ENCODE measurements around the gene S1PR3. TPM values are rescaled to one million over a fixed set of nuclear protein-coding genes. Genes with fewer than 3 reads are reported as not detected.

Gene S1PR3
- total RNA-seq, 1 donor from 2014 or later: not detected

DNA sequence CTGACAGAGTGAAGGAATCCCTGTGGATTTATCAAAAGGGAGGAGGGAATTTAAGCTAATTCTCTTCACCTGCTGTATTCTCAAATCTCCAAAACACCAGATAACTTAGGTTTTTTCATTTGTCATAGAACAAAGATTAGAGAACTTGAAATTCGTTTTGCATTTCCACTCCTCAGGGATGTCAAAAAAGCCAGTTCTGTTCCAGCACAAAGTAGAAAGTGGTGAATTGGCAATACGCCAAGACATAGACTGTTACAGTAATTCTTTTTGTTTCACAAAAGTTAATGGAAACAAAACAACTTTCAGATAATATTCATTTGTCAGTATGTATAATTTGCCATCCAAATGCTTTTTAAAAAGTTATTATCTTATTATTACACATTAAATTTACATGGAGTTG, 15.0 kb downstream of the S1PR3 start:
- DNase-seq: no peak
- Mint-ChIP-seq H3K36me3 (ENCODE audit: low read depth) (no peaks in the 10 kb centered on the region), H3K9me3 (no peaks in the 10 kb centered on the region), H3K27me3 (peaks cover 18% of the 10 kb centered on the region), H3K4me3 (no peak overlapping the region), H3K27ac (no peak overlapping the region), H3K4me1 (no peaks in the 10 kb centered on the region)
- intact Hi-C loops (cut with micrococcal nuclease): no loop called here
- ChIA-PET CTCF (no interaction called here), POLR2A (no interaction called here)
- TF ChIP-seq, protein P1, sequence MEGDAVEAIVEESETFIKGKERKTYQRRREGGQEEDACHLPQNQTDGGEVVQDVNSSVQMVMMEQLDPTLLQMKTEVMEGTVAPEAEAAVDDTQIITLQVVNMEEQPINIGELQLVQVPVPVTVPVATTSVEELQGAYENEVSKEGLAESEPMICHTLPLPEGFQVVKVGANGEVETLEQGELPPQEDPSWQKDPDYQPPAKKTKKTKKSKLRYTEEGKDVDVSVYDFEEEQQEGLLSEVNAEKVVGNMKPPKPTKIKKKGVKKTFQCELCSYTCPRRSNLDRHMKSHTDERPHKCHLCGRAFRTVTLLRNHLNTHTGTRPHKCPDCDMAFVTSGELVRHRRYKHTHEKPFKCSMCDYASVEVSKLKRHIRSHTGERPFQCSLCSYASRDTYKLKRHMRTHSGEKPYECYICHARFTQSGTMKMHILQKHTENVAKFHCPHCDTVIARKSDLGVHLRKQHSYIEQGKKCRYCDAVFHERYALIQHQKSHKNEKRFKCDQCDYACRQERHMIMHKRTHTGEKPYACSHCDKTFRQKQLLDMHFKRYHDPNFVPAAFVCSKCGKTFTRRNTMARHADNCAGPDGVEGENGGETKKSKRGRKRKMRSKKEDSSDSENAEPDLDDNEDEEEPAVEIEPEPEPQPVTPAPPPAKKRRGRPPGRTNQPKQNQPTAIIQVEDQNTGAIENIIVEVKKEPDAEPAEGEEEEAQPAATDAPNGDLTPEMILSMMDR (IDR thresholded peaks at IDR 0.05): no peak
- ATAC-seq (ENCODE audit: low read depth): no peak

DNA sequence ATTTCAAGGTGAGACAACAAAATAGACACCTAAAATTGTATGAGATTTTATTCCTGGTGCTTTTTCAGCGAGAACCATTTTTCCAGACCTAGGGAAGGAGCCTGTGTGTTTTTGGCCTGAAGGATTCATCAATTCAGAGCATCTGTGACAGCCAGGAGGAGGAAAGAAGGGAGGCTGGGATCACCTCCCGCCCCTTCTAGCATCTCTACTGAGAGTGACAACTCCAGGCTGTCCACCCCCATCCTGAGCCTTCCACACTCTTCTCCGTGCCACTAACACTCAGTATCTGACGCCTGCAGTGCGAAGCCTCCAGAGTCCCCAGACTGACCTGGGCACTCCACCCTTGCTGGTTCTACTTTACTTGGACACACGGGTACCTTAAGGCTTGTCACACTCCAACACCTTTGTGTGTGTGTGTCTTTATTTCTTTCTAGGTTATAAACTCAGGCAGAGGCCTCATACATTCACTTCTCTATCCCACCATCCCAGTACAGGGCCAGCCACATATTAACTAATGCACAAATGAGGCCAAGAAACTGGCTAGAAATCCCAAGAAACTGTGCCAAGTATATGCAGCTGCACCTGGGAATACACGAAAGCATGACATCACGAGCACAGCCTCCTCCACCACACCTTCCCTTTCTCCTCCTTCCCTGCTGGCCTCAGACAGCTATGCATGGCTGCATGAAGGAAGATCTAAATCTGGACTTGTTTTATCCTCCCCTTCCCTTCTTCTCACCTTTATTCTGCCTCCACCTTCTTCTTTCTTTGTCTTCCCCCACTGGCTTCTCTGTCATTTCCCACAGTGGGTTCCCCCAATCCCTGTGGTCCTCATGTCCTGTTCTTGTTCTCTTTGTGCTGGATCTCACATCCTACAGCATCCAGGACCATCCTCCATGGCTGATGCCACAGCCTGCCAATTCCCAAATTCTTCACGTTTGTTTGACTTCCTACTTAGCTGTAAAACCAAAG, 16.0 kb downstream of the S1PR3 start:
- Mint-ChIP-seq H3K4me3 (no peak overlapping the region), H3K27me3 (peaks cover 15% of the 10 kb centered on the region), H3K9me3 (no peaks in the 10 kb centered on the region), H3K27ac (no peak overlapping the region), H3K36me3 (ENCODE audit: low read depth) (no peaks in the 10 kb centered on the region), H3K4me1 (no peaks in the 10 kb centered on the region)
- intact Hi-C loops (cut with micrococcal nuclease): no loop called here
- TF ChIP-seq, protein P1 (IDR thresholded peaks at IDR 0.05): no peak
- no peak for ATAC-seq (ENCODE audit: low read depth)
- no peak for DNase-seq
- POLR2A ChIA-PET: no interaction called here
- CTCF ChIA-PET: no interaction called here

DNA sequence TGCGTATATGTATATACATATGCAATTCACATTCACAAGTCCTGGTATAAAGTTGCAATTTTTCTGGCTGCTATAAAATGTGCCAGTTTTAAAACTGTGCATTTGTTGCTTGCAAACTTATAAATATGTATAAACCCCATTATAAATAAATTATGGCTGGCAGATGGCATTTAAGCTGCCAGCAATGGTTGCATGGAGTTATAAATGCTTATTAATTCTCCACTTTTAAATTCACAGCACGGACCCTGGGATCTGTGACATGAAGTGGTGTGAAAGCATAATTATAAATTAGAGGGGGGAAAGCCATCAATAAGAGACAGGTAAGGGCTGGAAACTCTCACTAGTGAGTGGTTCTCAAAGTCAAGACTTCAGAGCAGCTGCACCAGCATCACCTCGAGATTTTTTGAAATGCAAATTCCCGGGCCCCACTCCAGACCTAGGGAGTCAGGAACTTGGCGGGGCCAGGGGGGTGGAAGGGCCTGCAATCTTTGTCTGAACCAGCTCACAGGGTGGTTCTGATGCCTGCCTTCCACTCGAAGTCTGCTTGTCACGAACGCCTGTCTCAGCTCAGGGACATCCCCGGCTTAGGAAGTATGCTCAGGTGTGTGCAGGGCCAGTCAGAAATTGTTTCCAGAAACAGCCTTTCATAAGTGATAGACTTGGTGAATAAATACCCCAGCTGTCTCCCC, 16.9 kb downstream of the S1PR3 start:
- Mint-ChIP-seq H3K27ac (no peak overlapping the region), H3K9me3 (no peaks in the 10 kb centered on the region), H3K36me3 (ENCODE audit: low read depth) (no peaks in the 10 kb centered on the region), H3K27me3 (peaks cover 7% of the 10 kb centered on the region), H3K4me3 (no peak overlapping the region), H3K4me1 (no peaks in the 10 kb centered on the region)
- ATAC-seq (ENCODE audit: low read depth) (no peak), DNase-seq (no peak)
- TF ChIP-seq, protein P1 (IDR thresholded peaks at IDR 0.05): no peak
- intact Hi-C loops (cut with micrococcal nuclease): no loop called here
- POLR2A ChIA-PET: no interaction called here
- CTCF ChIA-PET: interaction anchor here (0.9 kb wide), 1 partner anchor 7 kb away, joined by 3 read pairs; no protein-coding TSS in a partner anchor

DNA sequence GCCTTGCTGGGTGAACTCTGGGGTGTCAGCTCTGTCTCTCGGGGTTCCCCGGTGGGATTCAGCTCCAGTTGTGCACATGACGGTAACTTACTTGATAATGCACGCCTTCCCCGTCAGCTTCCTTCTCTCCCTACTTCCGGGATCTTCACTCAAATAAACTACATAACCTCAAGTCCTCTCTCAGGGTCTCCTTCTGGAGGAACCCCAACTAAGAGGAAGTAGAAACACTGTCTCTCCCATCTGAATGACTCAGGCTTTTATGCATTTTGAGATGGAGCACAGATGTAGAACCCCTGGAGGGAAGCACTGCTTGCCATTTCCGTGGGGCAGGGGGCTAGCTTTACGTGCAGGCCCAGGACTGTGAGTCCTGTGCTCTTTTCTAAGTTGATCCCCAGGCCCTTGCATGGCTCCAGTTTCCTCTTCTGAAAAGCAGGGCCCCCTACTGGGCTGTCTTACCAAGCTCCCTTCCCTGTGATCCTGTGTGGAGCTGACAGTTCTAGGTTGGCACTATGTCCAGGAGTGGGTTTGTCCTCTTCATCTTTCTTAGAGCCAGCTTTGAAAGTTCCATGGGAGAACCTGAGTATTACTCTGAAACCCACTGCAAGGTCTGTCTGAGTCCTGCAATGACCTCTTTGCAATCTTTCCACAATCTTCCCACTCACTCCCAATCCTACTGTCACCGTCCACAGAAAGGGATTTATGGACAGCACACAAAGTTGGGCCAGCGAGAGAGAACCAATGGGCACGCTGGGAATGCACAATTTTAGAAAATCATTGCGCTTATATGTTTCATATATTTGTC, 17.7 kb downstream of the S1PR3 start:
- H3K4me1 Mint-ChIP-seq: no peaks in the 10 kb centered on the region
- peaks cover 5% of the 10 kb centered on the region for H3K27me3 Mint-ChIP-seq
- no peak overlapping the region for H3K4me3 Mint-ChIP-seq
- intact Hi-C loops (cut with micrococcal nuclease): no loop called here
- no peak overlapping the region for H3K27ac Mint-ChIP-seq
- no peaks in the 10 kb centered on the region for H3K36me3 Mint-ChIP-seq (ENCODE audit: low read depth)
- POLR2A ChIA-PET: no interaction called here
- CTCF ChIA-PET: interaction anchor here (0.9 kb wide), 1 partner anchor 8 kb away, joined by 3 read pairs; no protein-coding TSS in a partner anchor
- H3K9me3 Mint-ChIP-seq: no peaks in the 10 kb centered on the region
- DNase-seq (no peak), ATAC-seq (ENCODE audit: low read depth) (no peak)
- TF ChIP-seq, protein P1 (IDR thresholded peaks at IDR 0.05): no peak
